K562 (cell line): ENCODE results near the gene CCM2. TPM values are rescaled to one million over a fixed set of nuclear protein-coding genes. Genes with fewer than 3 reads are reported as not detected.

ENCODE experiments used
- ARHGAP35 ChIP-seq: fragments of 450-650 bp; IDR thresholded peaks from 2 replicates; pipeline ENCODE4 v1.6.1; 2018; ENCODE audit not compliant: partially characterized antibody
- CCNT2 ChIP-seq: IDR thresholded peaks from 2 replicates; pipeline ENCODE4 v1.6.1; 2011; ENCODE audit warnings: borderline replicate concordance, low read depth, mild to moderate bottlenecking, moderate library complexity, mixed read lengths, low read length; ENCODE audit not compliant: insufficient read length; ENCODE audit errors: extremely low read depth
- CREB1 ChIP-seq, 2 experiments: sonication (generic) in 1 of 2; formaldehyde crosslinking in 1 of 2; IDR thresholded peaks; 2 replicates each; pipeline versions ENCODE4 v1.6.1 to v1.8.0; 2012 to 2022; ENCODE audit warnings: inconsistent platforms in 1 of 2, mild to moderate bottlenecking in 1 of 2, missing genetic modification reagents in 1 of 2, moderate library complexity in 1 of 2
- FIP1L1 ChIP-seq: fragments of 200-400 bp; formaldehyde crosslinking; IDR thresholded peaks from 2 replicates; pipeline ENCODE4 v1.6.1; 2018; ENCODE audit warnings: mild to moderate bottlenecking, low read depth, low read length; ENCODE audit not compliant: poor library complexity, severe bottlenecking
- FOXK2 ChIP-seq, 2 experiments: fragments of 450-650 bp; IDR thresholded peaks in 1 of 2; conservative IDR thresholded peaks in 1 of 2; 2 replicates each; pipeline ENCODE4 v1.6.1; 2016; ENCODE audit warnings: low read depth in 2 of 2, mild to moderate bottlenecking in 1 of 2
- FUS ChIP-seq: fragments of 200-400 bp; formaldehyde crosslinking; optimal IDR thresholded peaks from 2 replicates; pipeline ENCODE3; 2017; ENCODE audit warnings: low read depth, low read length
- GATA2 ChIP-seq: sonication (generic); formaldehyde crosslinking; IDR thresholded peaks from 2 replicates; pipeline ENCODE4 v1.4.0; 2020; ENCODE audit warnings: mild to moderate bottlenecking, missing genetic modification reagents
- MEF2D ChIP-seq: conservative IDR thresholded peaks from 2 replicates; pipeline ENCODE4 v1.6.1; 2016; ENCODE audit warnings: low read depth, missing genetic modification characterization, missing compliant biosample characterization
- NR4A1 ChIP-seq, 2 experiments: fragments of 250-450 bp in 1 of 2; fragments of 450-650 bp in 1 of 2; sonication (Bioruptor Pico) in 1 of 2; IDR thresholded peaks; 2 replicates each; pipeline versions ENCODE4 v1.4.0 to v1.6.1; 2016 to 2020; ENCODE audit warnings: mild to moderate bottlenecking in 2 of 2, missing compliant biosample characterization in 1 of 2, missing genetic modification characterization in 1 of 2, moderate library complexity in 1 of 2
- SMAD4 ChIP-seq: fragments of 250-450 bp; sonication (Bioruptor Pico); conservative IDR thresholded peaks from 2 replicates; pipeline ENCODE4 v1.8.0; 2021; ENCODE audit warnings: inconsistent platforms, mild to moderate bottlenecking, moderate library complexity
- TEAD2 ChIP-seq: fragments of 450-650 bp; IDR thresholded peaks from 2 replicates; pipeline ENCODE4 v1.6.1; 2016; ENCODE audit warnings: missing genetic modification characterization, control low read depth, missing compliant biosample characterization
- ZNF224 ChIP-seq: sonication (generic); formaldehyde crosslinking; IDR thresholded peaks from 2 replicates; pipeline ENCODE4 v1.8.0; 2022; ENCODE audit warnings: mild to moderate bottlenecking, missing genetic modification reagents
- ZNF311 ChIP-seq: fragments of 250-450 bp; sonication (Bioruptor Pico); IDR thresholded peaks from 2 replicates; pipeline ENCODE4 v1.4.0; 2020; ENCODE audit warnings: mild to moderate bottlenecking, moderate library complexity
- polyA plus RNA-seq, 8 experiments: library from polyadenylated mRNA; depleted of rRNA in 4 of 8; stranded (reverse) in 5 of 8; unstranded in 3 of 8; fragments of >200 nt; fragmentation: Nextera tagmentation in 2 of 8; fragmentation: Illumina TruSeq in 1 of 8; extraction: Ambion mirVana in 2 of 8; extraction: Trizol in 1 of 8; gene quantifications; 2 replicates each; pipeline versions ENCODE4 v1.2.1 to v1.2.3, GENCODE V29; 2011 to 2014; ENCODE audit warnings: inconsistent platforms in 1 of 8, missing spikeins in 1 of 8
- total RNA-seq, 7 experiments: library from RNA; depleted of rRNA in 6 of 7; stranded (reverse); fragments of >200 nt in 6 of 7; fragmentation: Illumina TruSeq in 2 of 7; extraction: Trizol in 2 of 7; gene quantifications; 2 replicates each; pipeline versions ENCODE4 v1.2.1 to v1.2.3, GENCODE V29; 2011 to 2021; ENCODE audit warnings: low replicate concordance in 1 of 7
- TF ChIP-seq, protein P1 (sequence below): sonication (generic); formaldehyde crosslinking; IDR thresholded peaks from 2 replicates; pipeline ENCODE4 v1.8.0; 2022; ENCODE audit warnings: mild to moderate bottlenecking, low read depth, missing genetic modification reagents
- TF ChIP-seq, protein P2 (sequence below): fragments of 450-650 bp; conservative IDR thresholded peaks from 2 replicates; pipeline ENCODE4 v1.6.1; 2016; ENCODE audit warnings: missing genetic modification characterization, low read depth, mild to moderate bottlenecking, control low read depth, missing compliant biosample characterization
- TF ChIP-seq, protein P3 (sequence below): fragments of 450-650 bp; conservative IDR thresholded peaks from 2 replicates; pipeline ENCODE4 v1.6.1; 2016; ENCODE audit warnings: missing genetic modification characterization, low read depth, mild to moderate bottlenecking, missing compliant biosample characterization, moderate library complexity
- TF ChIP-seq, protein P4 (sequence below), 3 experiments: fragments of 200-800 bp in 1 of 3; sonication (Bioruptor generic) in 1 of 3; sonication (generic) in 1 of 3; formaldehyde crosslinking in 1 of 3; IDR thresholded peaks; 2 replicates each; pipeline versions ENCODE4 v1.6.1 to v1.8.0; 2016 to 2022; ENCODE audit warnings: mild to moderate bottlenecking in 2 of 3, missing compliant biosample characterization in 2 of 3, missing genetic modification characterization in 2 of 3, missing genetic modification reagents in 1 of 3
- TF ChIP-seq, protein P5 (sequence below): fragments of 450-650 bp; IDR thresholded peaks from 2 replicates; pipeline ENCODE4 v1.6.1; 2018; ENCODE audit not compliant: partially characterized antibody

The CCM2 gene
- total and polyA plus RNA-seq, 9 of the 15 experiments (the other 6 are each of a cell fraction or from before 2014, with no cell fraction given) = 0.41 to 38.6 (median 25.9) TPM

DNA sequence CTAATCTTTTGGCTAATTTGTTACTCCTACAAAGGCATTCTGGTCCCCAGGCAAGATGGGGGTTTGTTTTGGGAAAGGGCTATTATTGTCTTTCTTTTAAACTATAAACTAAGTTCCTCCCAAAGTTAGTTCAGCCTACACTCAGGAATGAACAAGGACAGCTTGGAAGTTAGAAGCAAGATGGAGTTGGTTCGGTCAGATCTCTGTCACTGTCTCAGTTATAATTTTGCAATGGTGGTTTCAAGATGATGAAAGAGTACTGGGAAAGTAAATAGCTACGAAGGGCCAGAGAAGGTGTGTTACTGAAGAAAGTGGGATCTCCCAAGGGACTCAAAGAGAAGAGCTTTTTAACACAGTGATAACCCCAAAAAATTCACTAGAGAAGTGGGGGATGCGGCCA, 10.9 kb upstream of the CCM2 start (continued):
- TF ChIP-seq ZNF224 (CRISPR knock-in tag) = no peak
- TF ChIP-seq, protein P1, sequence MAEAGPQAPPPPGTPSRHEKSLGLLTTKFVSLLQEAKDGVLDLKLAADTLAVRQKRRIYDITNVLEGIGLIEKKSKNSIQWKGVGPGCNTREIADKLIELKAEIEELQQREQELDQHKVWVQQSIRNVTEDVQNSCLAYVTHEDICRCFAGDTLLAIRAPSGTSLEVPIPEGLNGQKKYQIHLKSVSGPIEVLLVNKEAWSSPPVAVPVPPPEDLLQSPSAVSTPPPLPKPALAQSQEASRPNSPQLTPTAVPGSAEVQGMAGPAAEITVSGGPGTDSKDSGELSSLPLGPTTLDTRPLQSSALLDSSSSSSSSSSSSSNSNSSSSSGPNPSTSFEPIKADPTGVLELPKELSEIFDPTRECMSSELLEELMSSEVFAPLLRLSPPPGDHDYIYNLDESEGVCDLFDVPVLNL (CRISPR knock-in tag) = no peak
- TF ChIP-seq, protein P2, sequence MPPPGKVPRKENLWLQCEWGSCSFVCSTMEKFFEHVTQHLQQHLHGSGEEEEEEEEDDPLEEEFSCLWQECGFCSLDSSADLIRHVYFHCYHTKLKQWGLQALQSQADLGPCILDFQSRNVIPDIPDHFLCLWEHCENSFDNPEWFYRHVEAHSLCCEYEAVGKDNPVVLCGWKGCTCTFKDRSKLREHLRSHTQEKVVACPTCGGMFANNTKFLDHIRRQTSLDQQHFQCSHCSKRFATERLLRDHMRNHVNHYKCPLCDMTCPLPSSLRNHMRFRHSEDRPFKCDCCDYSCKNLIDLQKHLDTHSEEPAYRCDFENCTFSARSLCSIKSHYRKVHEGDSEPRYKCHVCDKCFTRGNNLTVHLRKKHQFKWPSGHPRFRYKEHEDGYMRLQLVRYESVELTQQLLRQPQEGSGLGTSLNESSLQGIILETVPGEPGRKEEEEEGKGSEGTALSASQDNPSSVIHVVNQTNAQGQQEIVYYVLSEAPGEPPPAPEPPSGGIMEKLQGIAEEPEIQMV (tag) = peak; percentile 33; the same call in 1 of the 2 replicates
- TF ChIP-seq NR4A1 (CRISPR knock-in tag; IDR thresholded peaks at IDR 0.05) = no peak
- TF ChIP-seq NR4A1 (tag; IDR thresholded peaks at IDR 0.05) = peak; percentile 89
- TF ChIP-seq FOXK2 (conservative IDR thresholded peaks at IDR 0.05 in 1 of 2, IDR thresholded peaks at IDR 0.05 in 1 of 2; ENCODE audit: low read depth in 2 of 2) = no peak
- no peak for TF ChIP-seq CREB1 (IDR thresholded peaks at IDR 0.05)
- TF ChIP-seq CREB1 (CRISPR knock-in tag; IDR thresholded peaks at IDR 0.05) = no peak
- TF ChIP-seq SMAD4 (CRISPR knock-in tag) = peak; percentile 92
- TF ChIP-seq, protein P3, sequence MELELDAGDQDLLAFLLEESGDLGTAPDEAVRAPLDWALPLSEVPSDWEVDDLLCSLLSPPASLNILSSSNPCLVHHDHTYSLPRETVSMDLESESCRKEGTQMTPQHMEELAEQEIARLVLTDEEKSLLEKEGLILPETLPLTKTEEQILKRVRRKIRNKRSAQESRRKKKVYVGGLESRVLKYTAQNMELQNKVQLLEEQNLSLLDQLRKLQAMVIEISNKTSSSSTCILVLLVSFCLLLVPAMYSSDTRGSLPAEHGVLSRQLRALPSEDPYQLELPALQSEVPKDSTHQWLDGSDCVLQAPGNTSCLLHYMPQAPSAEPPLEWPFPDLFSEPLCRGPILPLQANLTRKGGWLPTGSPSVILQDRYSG (tag) = peak; percentile 82
- TF ChIP-seq GATA2 (CRISPR knock-in tag) = no peak
- TF ChIP-seq MEF2D (tag) = peak; percentile 79
- TF ChIP-seq, protein P4, sequence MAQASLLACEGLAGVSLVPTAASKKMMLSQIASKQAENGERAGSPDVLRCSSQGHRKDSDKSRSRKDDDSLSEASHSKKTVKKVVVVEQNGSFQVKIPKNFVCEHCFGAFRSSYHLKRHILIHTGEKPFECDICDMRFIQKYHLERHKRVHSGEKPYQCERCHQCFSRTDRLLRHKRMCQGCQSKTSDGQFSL (CRISPR knock-in tag; IDR thresholded peaks at IDR 0.05) = no peak
- TF ChIP-seq, protein P4 (tag; IDR thresholded peaks at IDR 0.05) = peak in 1 of 2 experiments; percentile 81; a peak in 2 of 4 replicates
- TF ChIP-seq TEAD2 = peak; percentile 62; the same call in 1 of the 2 replicates
- peak; percentile 94 for TF ChIP-seq ZNF311
- TF ChIP-seq FIP1L1 = no peak
- no peak for TF ChIP-seq ARHGAP35
- TF ChIP-seq, protein P5, sequence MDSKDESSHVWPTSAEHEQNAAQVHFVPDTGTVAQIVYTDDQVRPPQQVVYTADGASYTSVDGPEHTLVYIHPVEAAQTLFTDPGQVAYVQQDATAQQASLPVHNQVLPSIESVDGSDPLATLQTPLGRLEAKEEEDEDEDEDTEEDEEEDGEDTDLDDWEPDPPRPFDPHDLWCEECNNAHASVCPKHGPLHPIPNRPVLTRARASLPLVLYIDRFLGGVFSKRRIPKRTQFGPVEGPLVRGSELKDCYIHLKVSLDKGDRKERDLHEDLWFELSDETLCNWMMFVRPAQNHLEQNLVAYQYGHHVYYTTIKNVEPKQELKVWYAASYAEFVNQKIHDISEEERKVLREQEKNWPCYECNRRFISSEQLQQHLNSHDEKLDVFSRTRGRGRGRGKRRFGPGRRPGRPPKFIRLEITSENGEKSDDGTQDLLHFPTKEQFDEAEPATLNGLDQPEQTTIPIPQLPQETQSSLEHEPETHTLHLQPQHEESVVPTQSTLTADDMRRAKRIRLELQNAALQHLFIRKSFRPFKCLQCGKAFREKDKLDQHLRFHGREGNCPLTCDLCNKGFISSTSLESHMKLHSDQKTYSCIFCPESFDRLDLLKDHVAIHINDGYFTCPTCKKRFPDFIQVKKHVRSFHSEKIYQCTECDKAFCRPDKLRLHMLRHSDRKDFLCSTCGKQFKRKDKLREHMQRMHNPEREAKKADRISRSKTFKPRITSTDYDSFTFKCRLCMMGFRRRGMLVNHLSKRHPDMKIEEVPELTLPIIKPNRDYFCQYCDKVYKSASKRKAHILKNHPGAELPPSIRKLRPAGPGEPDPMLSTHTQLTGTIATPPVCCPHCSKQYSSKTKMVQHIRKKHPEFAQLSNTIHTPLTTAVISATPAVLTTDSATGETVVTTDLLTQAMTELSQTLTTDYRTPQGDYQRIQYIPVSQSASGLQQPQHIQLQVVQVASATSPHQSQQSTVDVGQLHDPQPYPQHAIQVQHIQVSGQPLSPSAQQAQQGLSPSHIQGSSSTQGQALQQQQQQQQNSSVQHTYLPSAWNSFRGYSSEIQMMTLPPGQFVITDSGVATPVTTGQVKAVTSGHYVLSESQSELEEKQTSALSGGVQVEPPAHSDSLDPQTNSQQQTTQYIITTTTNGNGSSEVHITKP = no peak
- TF ChIP-seq CCNT2 = no peak
- TF ChIP-seq FUS = no peak
